ENCODE measurements around the gene VGLL4.

The VGLL4 gene

DNA sequence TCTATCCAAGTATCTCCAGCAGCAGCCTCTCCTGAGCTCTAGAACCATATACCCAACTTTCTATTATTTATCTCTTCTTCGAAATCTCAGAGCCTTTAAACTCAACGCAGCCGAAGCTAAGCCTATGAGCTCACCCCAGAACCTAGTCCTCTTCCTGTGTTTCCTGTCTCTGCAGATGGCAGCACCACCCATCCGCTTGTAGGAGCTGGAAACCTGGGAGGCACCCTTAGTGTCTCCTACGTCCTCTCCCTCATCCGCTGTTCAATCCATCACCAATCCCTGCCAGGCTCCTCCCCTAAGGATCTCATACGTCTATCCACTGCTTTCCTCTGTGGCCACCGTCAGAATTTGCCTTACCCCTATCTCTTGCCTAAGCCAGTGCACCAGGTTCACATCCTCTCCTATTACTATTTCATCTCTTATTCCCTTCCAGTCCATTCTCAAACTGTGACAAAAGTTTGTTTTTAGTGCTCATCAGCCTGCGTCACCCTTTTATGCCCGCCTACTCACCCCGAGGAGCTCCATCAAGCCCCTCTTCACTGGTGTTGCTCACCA is 9.6 kb downstream of the VGLL4 start:
- Histone ChIP-seq H3K9me3 (ENCODE audit: insufficient read depth, low read length) (no peaks in the 10 kb centered on the region), H3K9ac (ENCODE audit: insufficient read length, low read depth) (no peak overlapping the region), H3K4me1 (ENCODE audit: insufficient read depth, insufficient read length) (peaks cover 2% of the 10 kb centered on the region), H3K4me3 (ENCODE audit: insufficient read length, low read depth) (no peak overlapping the region), H3K27me3 (ENCODE audit: insufficient read depth, insufficient read length) (no peaks in the 10 kb centered on the region), H3K36me3 (ENCODE audit: insufficient read depth, insufficient read length, low read length) (peaks cover 7% of the 10 kb centered on the region)
- no peak for TF ChIP-seq ZNF274 (IDR thresholded peaks at IDR 0.05; ENCODE audit: low read depth, low read length)
- no peak for TF ChIP-seq SUZ12 (IDR thresholded peaks at IDR 0.05; ENCODE audit: extremely low read depth, insufficient read depth, insufficient read length)
- TF ChIP-seq YY1 (IDR thresholded peaks at IDR 0.05; ENCODE audit: insufficient read depth, insufficient read length), result no peak
- DNase-seq (ENCODE audit: low read depth, low spot score), result no peak

DNA sequence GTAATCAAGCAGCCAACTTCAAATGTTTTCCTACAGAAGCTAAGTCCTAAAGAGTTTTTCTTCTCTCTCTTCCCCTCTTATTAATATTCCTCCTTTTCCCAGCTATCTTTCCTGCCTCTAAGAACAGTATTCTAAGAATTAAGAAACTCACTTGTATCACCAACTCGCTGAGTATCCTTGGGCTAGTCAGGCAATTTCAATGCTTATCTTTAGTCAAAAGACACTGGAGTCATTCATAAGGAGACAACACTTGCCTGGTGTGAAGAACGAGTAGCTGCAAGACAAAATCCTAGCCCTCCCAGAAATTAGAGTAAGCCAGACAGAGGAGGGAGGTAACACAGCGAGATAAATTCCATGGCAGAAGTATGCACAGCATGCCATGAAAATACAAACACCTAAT is 10.7 kb downstream of the VGLL4 start:
- no peaks in the 10 kb centered on the region for H3K9me3 ChIP-seq (ENCODE audit: insufficient read depth, low read length)
- no peak for TF ChIP-seq ZNF274 (IDR thresholded peaks at IDR 0.05; ENCODE audit: low read depth, low read length)
- no peak overlapping the region for H3K4me3 ChIP-seq (ENCODE audit: insufficient read length, low read depth)
- H3K4me1 ChIP-seq (ENCODE audit: insufficient read depth, insufficient read length), result no peaks in the 10 kb centered on the region
- H3K9ac ChIP-seq (ENCODE audit: insufficient read length, low read depth), result no peak overlapping the region
- H3K27me3 ChIP-seq (ENCODE audit: insufficient read depth, insufficient read length), result no peaks in the 10 kb centered on the region
- DNase-seq (ENCODE audit: low read depth, low spot score), result no peak
- H3K36me3 ChIP-seq (ENCODE audit: insufficient read depth, insufficient read length, low read length), result peaks cover 3% of the 10 kb centered on the region

- TF ChIP-seq ZNF274 (IDR thresholded peaks at IDR 0.05; ENCODE audit: low read depth, low read length) (no peak), YY1 (IDR thresholded peaks at IDR 0.05; ENCODE audit: insufficient read depth, insufficient read length) (no peak), SUZ12 (IDR thresholded peaks at IDR 0.05; ENCODE audit: extremely low read depth, insufficient read depth, insufficient read length) (no peak)
- Histone ChIP-seq H3K9me3 (ENCODE audit: insufficient read depth, low read length) (no peaks in the 10 kb centered on the region), H3K36me3 (ENCODE audit: insufficient read depth, insufficient read length, low read length) (peaks cover 3% of the 10 kb centered on the region), H3K4me1 (ENCODE audit: insufficient read depth, insufficient read length) (no peaks in the 10 kb centered on the region), H3K9ac (ENCODE audit: insufficient read length, low read depth) (no peak overlapping the region), H3K27me3 (ENCODE audit: insufficient read depth, insufficient read length) (no peaks in the 10 kb centered on the region), H3K4me3 (ENCODE audit: insufficient read length, low read depth) (no peak overlapping the region)
- no peak for DNase-seq (ENCODE audit: low read depth, low spot score)
Measured at GRCh38 chr3:11632564-11632963, 11.2 kb downstream of the VGLL4 start.

GRCh38 chr3:11631820-11632219 is 11.9 kb downstream of the VGLL4 start:
- no peak overlapping the region for H3K9ac ChIP-seq (ENCODE audit: insufficient read length, low read depth)
- H3K27me3 ChIP-seq (ENCODE audit: insufficient read depth, insufficient read length), result no peaks in the 10 kb centered on the region
- no peaks in the 10 kb centered on the region for H3K9me3 ChIP-seq (ENCODE audit: insufficient read depth, low read length)
- peaks cover 6% of the 10 kb centered on the region for H3K36me3 ChIP-seq (ENCODE audit: insufficient read depth, insufficient read length, low read length)
- no peaks in the 10 kb centered on the region for H3K4me1 ChIP-seq (ENCODE audit: insufficient read depth, insufficient read length)
- no peak overlapping the region for H3K4me3 ChIP-seq (ENCODE audit: insufficient read length, low read depth)
- TF ChIP-seq ZNF274 (IDR thresholded peaks at IDR 0.05; ENCODE audit: low read depth, low read length) (no peak), YY1 (IDR thresholded peaks at IDR 0.05; ENCODE audit: insufficient read depth, insufficient read length) (no peak), SUZ12 (IDR thresholded peaks at IDR 0.05; ENCODE audit: extremely low read depth, insufficient read depth, insufficient read length) (no peak)
- no peak for DNase-seq (ENCODE audit: low read depth, low spot score)

DNA sequence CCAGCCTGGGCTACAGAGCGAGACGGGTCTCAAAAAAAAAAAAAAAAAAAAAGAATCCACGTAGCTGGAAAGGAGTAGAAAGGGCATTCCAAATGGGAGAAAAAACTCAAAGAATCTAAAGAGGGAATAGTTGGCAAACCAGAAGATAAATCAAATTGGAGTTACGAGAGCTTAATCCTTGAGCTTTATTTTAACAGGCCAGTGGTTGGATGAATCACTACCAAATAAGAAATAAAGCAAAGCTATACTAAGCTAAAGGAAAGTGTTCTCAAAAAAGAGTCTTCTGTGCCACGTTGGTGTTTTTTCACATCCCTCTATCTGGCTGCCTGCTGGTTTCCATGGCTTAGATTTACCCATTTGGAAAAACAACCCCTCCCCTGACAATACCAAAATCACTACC is 14.0 kb downstream of the VGLL4 start:
- Histone ChIP-seq H3K9me3 (ENCODE audit: insufficient read depth, low read length) (no peaks in the 10 kb centered on the region), H3K27me3 (ENCODE audit: insufficient read depth, insufficient read length) (no peaks in the 10 kb centered on the region), H3K4me1 (ENCODE audit: insufficient read depth, insufficient read length) (no peaks in the 10 kb centered on the region), H3K4me3 (ENCODE audit: insufficient read length, low read depth) (no peak overlapping the region), H3K36me3 (ENCODE audit: insufficient read depth, insufficient read length, low read length) (peaks cover 6% of the 10 kb centered on the region), H3K9ac (ENCODE audit: insufficient read length, low read depth) (no peak overlapping the region)
- TF ChIP-seq ZNF274 (IDR thresholded peaks at IDR 0.05; ENCODE audit: low read depth, low read length) (no peak), YY1 (IDR thresholded peaks at IDR 0.05; ENCODE audit: insufficient read depth, insufficient read length) (no peak), SUZ12 (IDR thresholded peaks at IDR 0.05; ENCODE audit: extremely low read depth, insufficient read depth, insufficient read length) (no peak)
- DNase-seq (ENCODE audit: low read depth, low spot score), result no peak

DNA sequence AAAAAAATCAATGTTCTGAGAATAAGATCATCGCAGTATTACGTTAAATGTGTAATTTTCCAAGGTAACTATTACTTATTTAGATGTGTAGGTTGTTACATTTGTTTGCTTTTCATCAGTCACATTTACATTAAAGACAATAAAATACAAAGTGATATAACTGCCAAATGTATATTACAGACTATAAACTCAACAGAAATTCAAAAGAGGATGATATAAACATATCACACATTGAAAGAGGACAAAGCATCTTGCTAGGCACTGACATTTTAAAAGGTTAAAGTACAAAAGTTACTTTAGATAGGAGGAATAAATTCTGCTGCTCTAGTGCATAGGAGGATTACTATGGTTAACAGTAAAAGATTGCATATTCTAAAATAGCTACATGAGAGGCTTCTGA is 16.1 kb downstream of the VGLL4 start:
- Histone ChIP-seq H3K27me3 (ENCODE audit: insufficient read depth, insufficient read length) (no peaks in the 10 kb centered on the region), H3K9me3 (ENCODE audit: insufficient read depth, low read length) (no peaks in the 10 kb centered on the region), H3K36me3 (ENCODE audit: insufficient read depth, insufficient read length, low read length) (peaks cover 2% of the 10 kb centered on the region), H3K4me1 (ENCODE audit: insufficient read depth, insufficient read length) (no peaks in the 10 kb centered on the region), H3K9ac (ENCODE audit: insufficient read length, low read depth) (no peak overlapping the region), H3K4me3 (ENCODE audit: insufficient read length, low read depth) (no peak overlapping the region)
- DNase-seq (ENCODE audit: low read depth, low spot score), result no peak
- TF ChIP-seq ZNF274 (IDR thresholded peaks at IDR 0.05; ENCODE audit: low read depth, low read length), result no peak
- no peak for TF ChIP-seq SUZ12 (IDR thresholded peaks at IDR 0.05; ENCODE audit: extremely low read depth, insufficient read depth, insufficient read length)
- no peak for TF ChIP-seq YY1 (IDR thresholded peaks at IDR 0.05; ENCODE audit: insufficient read depth, insufficient read length)

- Histone ChIP-seq H3K4me1 (ENCODE audit: insufficient read depth, insufficient read length) (no peaks in the 10 kb centered on the region), H3K9ac (ENCODE audit: insufficient read length, low read depth) (no peak overlapping the region), H3K9me3 (ENCODE audit: insufficient read depth, low read length) (no peaks in the 10 kb centered on the region), H3K4me3 (ENCODE audit: insufficient read length, low read depth) (no peak overlapping the region), H3K27me3 (ENCODE audit: insufficient read depth, insufficient read length) (no peaks in the 10 kb centered on the region), H3K36me3 (ENCODE audit: insufficient read depth, insufficient read length, low read length) (peaks cover 2% of the 10 kb centered on the region)
- DNase-seq (ENCODE audit: low read depth, low spot score), result no peak
- TF ChIP-seq ZNF274 (IDR thresholded peaks at IDR 0.05; ENCODE audit: low read depth, low read length), result no peak
- TF ChIP-seq SUZ12 (IDR thresholded peaks at IDR 0.05; ENCODE audit: extremely low read depth, insufficient read depth, insufficient read length), result no peak
- no peak for TF ChIP-seq YY1 (IDR thresholded peaks at IDR 0.05; ENCODE audit: insufficient read depth, insufficient read length)
Measured at GRCh38 chr3:11626084-11626463, 17.6 kb downstream of the VGLL4 start.
